Measurements from ENCODE around the gene NALCN.

- TF ChIP-seq POLR2A (IDR thresholded peaks at IDR 0.05): no peak
- TF ChIP-seq CTCF (IDR thresholded peaks at IDR 0.05): no peak
Observed at GRCh38 chr13:101425623-101426022, 9.3 kb upstream of the NALCN start.
